HepG2 (cell line): Measurements from ENCODE around the gene UBE2G2. TPM values are rescaled to one million over a fixed set of nuclear protein-coding genes. Genes with fewer than 3 reads are reported as not detected.
A peak's percentile ranks its signal among the peaks of the same experiment; 100 is the strongest.

Experiments
- ATAC-seq: fragments of 200-7000 bp; cut with Tn5 transposase; 3 replicates; pipeline ENCODE4 v1.9.1; 2020; ENCODE audit warnings: mild to moderate bottlenecking, moderate library complexity
- BruUV-seq: library from RNA; stranded (reverse); fragments of 400-500 nt; replicated peaks from 2 replicates; lab custom pipeline; 2021; lab: Mats Ljungman, UMichigan
- CTCF ChIA-PET: fragments of 300-600 bp; formaldehyde crosslinking; extraction: SDS; loops from one replicate; lab custom pipeline; 2021; ENCODE audit warnings: low total read pairs, inconsistent platforms, low intra/inter-chr PET ratio; lab: Yijun Ruan, JAX
- POLR2A ChIA-PET: fragments of 350-600 bp; sonication (Branson Sonifier 250); formaldehyde crosslinking; loops from one replicate; lab custom pipeline; 2020; ENCODE audit warnings: antibody characterized with exemption, inconsistent platforms; lab: Yijun Ruan, JAX
- DNase-seq: peaks from one replicate; pipeline ENCODE4 v3.0.0-alpha.2; 2015; ENCODE audit warnings: low spot score
- FAIRE-seq: peaks from 3 replicates; lab custom pipeline; 2011; peaks lifted over from hg19 to GRCh38; lab: Jason Lieb, UNC
- H2AFZ ChIP-seq: one replicate; pipeline ENCODE4 v1.6.1; 2011; ENCODE audit warnings: low read length, inconsistent platforms
- H3K27ac ChIP-seq: fragments of 300-600 bp; 3 replicates; pipeline ENCODE4 v1.8.0; 2011; ENCODE audit warnings: mixed run types, mild to moderate bottlenecking, mixed read lengths, low read length, inconsistent platforms; ENCODE audit not compliant: insufficient read depth; ENCODE audit errors: extremely low read length
- H3K27me3 ChIP-seq, 2 experiments: fragments of 200-600 bp in 1 of 2; 2 replicates in 1 of 2; 3 replicates in 1 of 2; pipeline versions ENCODE4 v1.6.0 to v1.8.0; 2011; ENCODE audit warnings: low read length in 2 of 2, mild to moderate bottlenecking in 2 of 2, moderate library complexity in 2 of 2, inconsistent platforms in 1 of 2; ENCODE audit not compliant: insufficient read depth in 2 of 2, control insufficient read depth in 1 of 2
- H3K36me3 ChIP-seq, 2 experiments: fragments of 200-600 bp in 1 of 2; replicated peaks in 1 of 2; 2 replicates in 1 of 2; 3 replicates in 1 of 2; pipeline versions ENCODE4 v1.5.1 to v1.8.0; 2011; ENCODE audit warnings: low read length in 2 of 2, inconsistent platforms in 1 of 2; ENCODE audit not compliant: insufficient read depth in 2 of 2, control insufficient read depth in 1 of 2
- H3K4me1 ChIP-seq: 2 replicates; pipeline ENCODE4 v1.5.1; 2012; ENCODE audit warnings: low read length, inconsistent platforms; ENCODE audit not compliant: insufficient read depth
- H3K4me2 ChIP-seq: 2 replicates; pipeline ENCODE4 v1.6.0; 2011; ENCODE audit warnings: low read depth, low read length, inconsistent platforms
- H3K4me3 ChIP-seq, 3 experiments: fragments of 200-600 bp in 1 of 3; sonication (generic), shearing (Covaris generic) in 1 of 3; replicated peaks in 1 of 3; 2 replicates each; pipeline ENCODE4 v1.5.1; 2011 to 2016; ENCODE audit warnings: low read length in 3 of 3, inconsistent platforms in 2 of 3, low read depth in 2 of 3, mild to moderate bottlenecking in 2 of 3, control low read depth in 1 of 3, mixed read lengths in 1 of 3; ENCODE audit not compliant: insufficient read depth in 1 of 3
- H3K79me2 ChIP-seq: one replicate; pipeline ENCODE4 v1.6.1; 2011; ENCODE audit warnings: low read length, inconsistent platforms; ENCODE audit not compliant: insufficient read depth
- H3K9ac ChIP-seq: 2 replicates; pipeline ENCODE4 v1.6.0; 2011; ENCODE audit warnings: mild to moderate bottlenecking, low read depth, low read length, inconsistent platforms; ENCODE audit not compliant: insufficient read depth
- H3K9me3 ChIP-seq: 2 replicates; pipeline ENCODE4 v1.5.1; 2012; ENCODE audit warnings: mild to moderate bottlenecking, low read length
- H4K20me1 ChIP-seq: 2 replicates; pipeline ENCODE4 v1.6.0; 2011; ENCODE audit warnings: inconsistent platforms, mild to moderate bottlenecking, low read length, moderate library complexity; ENCODE audit not compliant: insufficient read depth
- FOSL2 ChIP-seq: sonication (generic); formaldehyde crosslinking; IDR thresholded peaks from 2 replicates; pipeline ENCODE4 v1.4.0; 2020; ENCODE audit warnings: missing genetic modification reagents
- FOXK2 ChIP-seq: fragments of 450-650 bp; IDR thresholded peaks from 2 replicates; pipeline ENCODE4 v1.6.1; 2016
- ISL2 ChIP-seq: sonication (generic); formaldehyde crosslinking; IDR thresholded peaks from 2 replicates; pipeline ENCODE4 v1.5.0; 2020; ENCODE audit warnings: missing genetic modification reagents
- JUN ChIP-seq: sonication (generic); formaldehyde crosslinking; IDR thresholded peaks from 2 replicates; pipeline ENCODE4 v1.4.0; 2020; ENCODE audit warnings: mild to moderate bottlenecking, missing genetic modification reagents
- MAFK ChIP-seq, 2 experiments: IDR thresholded peaks in 1 of 2; conservative IDR thresholded peaks in 1 of 2; 2 replicates each; pipeline ENCODE4 v1.6.1; 2011; ENCODE audit warnings: improper control_type of control experiment in 2 of 2, low read length in 2 of 2
- MTF1 ChIP-seq: sonication (generic); formaldehyde crosslinking; IDR thresholded peaks from 2 replicates; pipeline ENCODE4 v1.5.0; 2020; ENCODE audit warnings: missing genetic modification reagents
- RAD51 ChIP-seq: fragments of 450-650 bp; IDR thresholded peaks from 2 replicates; pipeline ENCODE4 v1.6.1; 2016; ENCODE audit warnings: borderline replicate concordance
- RFX1 ChIP-seq: fragments of 450-650 bp; IDR thresholded peaks from 2 replicates; pipeline ENCODE4 v1.6.1; 2017
- SIX4 ChIP-seq: sonication (generic); formaldehyde crosslinking; IDR thresholded peaks from 2 replicates; pipeline ENCODE4 v1.4.0; 2020; ENCODE audit warnings: missing genetic modification reagents
- SMARCE1 ChIP-seq: fragments of 450-650 bp; IDR thresholded peaks from 2 replicates; pipeline ENCODE4 v1.6.1; 2017; ENCODE audit warnings: borderline replicate concordance
- XBP1 ChIP-seq: sonication (generic); formaldehyde crosslinking; IDR thresholded peaks from 2 replicates; pipeline ENCODE4 v1.5.0; 2020; ENCODE audit warnings: missing genetic modification reagents
- ZFP1 ChIP-seq: IDR thresholded peaks from 2 replicates; pipeline ENCODE4 v1.6.1; 2016
- ZNF484 ChIP-seq: sonication (generic); formaldehyde crosslinking; IDR thresholded peaks from 2 replicates; pipeline ENCODE4 v1.5.1; 2020; ENCODE audit warnings: mild to moderate bottlenecking, low read depth, missing genetic modification reagents, borderline replicate concordance
- ZNF577 ChIP-seq: sonication (generic); formaldehyde crosslinking; IDR thresholded peaks from 2 replicates; pipeline ENCODE4 v1.4.0; 2020; ENCODE audit warnings: mild to moderate bottlenecking, low read depth, missing genetic modification reagents, borderline replicate concordance
- ZNF773 ChIP-seq: sonication (generic); formaldehyde crosslinking; IDR thresholded peaks from 2 replicates; pipeline ENCODE4 v1.4.0; 2020; ENCODE audit warnings: missing genetic modification reagents, borderline replicate concordance
- ZNF883 ChIP-seq: sonication (generic); formaldehyde crosslinking; IDR thresholded peaks from 2 replicates; pipeline ENCODE4 v1.5.1; 2020; ENCODE audit warnings: mild to moderate bottlenecking, missing genetic modification reagents; ENCODE audit errors: not compliant biosample characterization
- WGBS: methylation state at CpG from one replicate; pipeline ENCODE4 v1.1.6; 2017; ENCODE audit warnings: low lambda C conversion rate; 5-methylcytosine and 5-hydroxymethylcytosine counted together
- in situ Hi-C: cut with HindIII; loops from 2 replicates; pipeline ENCODE4 v1.10.0; 2017; ENCODE audit warnings: low pct_unique_long_range_greater_than_20kb; ENCODE audit not compliant: extremely low pct_ligation_motif_present
- intact Hi-C: fragments of 100-400 bp; cut with micrococcal nuclease; formaldehyde crosslinking; loops from one replicate; pipeline ENCODE4 v1.10.0; 2022; ENCODE audit not compliant: unreplicated experiment
- polyA plus RNA-seq, 8 experiments: library from polyadenylated mRNA; depleted of rRNA in 3 of 8; stranded (reverse) in 7 of 8; unstranded in 1 of 8; fragments of >200 nt; fragmentation: Illumina TruSeq in 4 of 8; extraction: Trizol in 4 of 8; gene quantifications; 2 replicates each; pipeline versions ENCODE4 v1.2.1 to v1.2.3, GENCODE V29; 2011 to 2016; ENCODE audit warnings: low read depth in 4 of 8, missing spikeins in 1 of 8, mixed read lengths in 1 of 8; ENCODE audit not compliant: insufficient read depth in 1 of 8
- total RNA-seq, 5 experiments: library from RNA; depleted of rRNA; stranded (reverse); fragments of >200 nt; fragmentation: Illumina TruSeq; extraction: Trizol; gene quantifications; 2 replicates each; pipeline ENCODE4 v1.2.3, GENCODE V29; 2016; ENCODE audit warnings: low read depth in 1 of 5
- TF ChIP-seq, protein P1 (sequence below): sonication (generic); formaldehyde crosslinking; IDR thresholded peaks from 2 replicates; pipeline ENCODE4 v1.5.1; 2020; ENCODE audit warnings: mild to moderate bottlenecking, missing genetic modification reagents, moderate library complexity
- TF ChIP-seq, protein P2 (sequence below): IDR thresholded peaks from 2 replicates; pipeline ENCODE4 v1.6.1; 2016
- TF ChIP-seq, protein P3 (sequence below): sonication (generic); formaldehyde crosslinking; IDR thresholded peaks from 2 replicates; pipeline ENCODE4 v1.5.0; 2020; ENCODE audit warnings: missing genetic modification reagents

UBE2G2 gene
- total and polyA plus RNA-seq, 2 of the 13 experiments (the other 11 are each of a cell fraction or from before 2014, with no cell fraction given): 55.4 to 92.0 TPM

DNA sequence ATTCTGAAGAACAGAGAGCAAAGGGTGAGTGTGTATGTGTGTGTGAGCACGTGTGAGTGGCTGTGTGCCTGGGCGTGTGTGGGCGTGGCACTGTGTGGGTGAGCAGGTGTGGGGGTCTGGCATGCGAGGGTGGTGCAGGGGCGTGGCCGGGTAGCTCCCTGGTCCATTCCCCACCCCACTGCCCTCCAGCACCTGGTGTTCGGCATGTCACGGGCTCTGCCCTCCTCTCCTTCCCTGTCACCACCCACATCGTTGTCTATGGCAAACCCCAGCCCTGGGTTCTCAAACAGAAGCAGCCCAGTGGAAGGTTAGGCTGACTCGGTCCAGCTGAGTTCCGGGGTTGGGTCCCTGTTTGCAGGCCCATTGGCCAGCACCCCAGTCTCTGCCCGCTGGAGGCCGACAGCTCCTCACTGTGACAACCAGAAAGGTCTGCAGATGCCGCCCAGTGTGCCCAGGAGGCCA is 39.8 kb downstream of the UBE2G2 start:
- ATAC-seq (peak; percentile 2; the same call in 2 of the 3 replicates), DNase-seq (no peak), FAIRE-seq (no peak)
- no TSS peak for BruUV-seq
- H3K27ac ChIP-seq: no peak overlapping the region
- ChIA-PET POLR2A (interaction anchor here (0.7 kb wide), 1 partner anchor 9 kb away, joined by 3 read pairs; no protein-coding TSS in a partner anchor), CTCF (no interaction called here)
- H2AFZ ChIP-seq: no peak overlapping the region
- no peaks in the 10 kb centered on the region for H3K9me3 ChIP-seq
- peaks cover 56% of the 10 kb centered on the region for H3K4me1 ChIP-seq
- H3K4me3 ChIP-seq: peak overlapping the region; percentile 24 to 49 (median 28)
- WGBS: 35% methylated on average over 11 of the region's 14 CpGs
- H3K36me3 ChIP-seq: no peaks in the 10 kb centered on the region
- H4K20me1 ChIP-seq: no peaks in the 10 kb centered on the region
- no peak overlapping the region for H3K9ac ChIP-seq
- intact Hi-C loops (no loop called here), in situ Hi-C loops (no loop called here)
- H3K27me3 ChIP-seq: peaks cover 2 to 36% of the 10 kb centered on the region in 2 experiments; a peak in 4 of 5 replicates
- H3K4me2 ChIP-seq: peak overlapping the region; percentile 91
- no peaks in the 10 kb centered on the region for H3K79me2 ChIP-seq
- TF ChIP-seq, protein P1, sequence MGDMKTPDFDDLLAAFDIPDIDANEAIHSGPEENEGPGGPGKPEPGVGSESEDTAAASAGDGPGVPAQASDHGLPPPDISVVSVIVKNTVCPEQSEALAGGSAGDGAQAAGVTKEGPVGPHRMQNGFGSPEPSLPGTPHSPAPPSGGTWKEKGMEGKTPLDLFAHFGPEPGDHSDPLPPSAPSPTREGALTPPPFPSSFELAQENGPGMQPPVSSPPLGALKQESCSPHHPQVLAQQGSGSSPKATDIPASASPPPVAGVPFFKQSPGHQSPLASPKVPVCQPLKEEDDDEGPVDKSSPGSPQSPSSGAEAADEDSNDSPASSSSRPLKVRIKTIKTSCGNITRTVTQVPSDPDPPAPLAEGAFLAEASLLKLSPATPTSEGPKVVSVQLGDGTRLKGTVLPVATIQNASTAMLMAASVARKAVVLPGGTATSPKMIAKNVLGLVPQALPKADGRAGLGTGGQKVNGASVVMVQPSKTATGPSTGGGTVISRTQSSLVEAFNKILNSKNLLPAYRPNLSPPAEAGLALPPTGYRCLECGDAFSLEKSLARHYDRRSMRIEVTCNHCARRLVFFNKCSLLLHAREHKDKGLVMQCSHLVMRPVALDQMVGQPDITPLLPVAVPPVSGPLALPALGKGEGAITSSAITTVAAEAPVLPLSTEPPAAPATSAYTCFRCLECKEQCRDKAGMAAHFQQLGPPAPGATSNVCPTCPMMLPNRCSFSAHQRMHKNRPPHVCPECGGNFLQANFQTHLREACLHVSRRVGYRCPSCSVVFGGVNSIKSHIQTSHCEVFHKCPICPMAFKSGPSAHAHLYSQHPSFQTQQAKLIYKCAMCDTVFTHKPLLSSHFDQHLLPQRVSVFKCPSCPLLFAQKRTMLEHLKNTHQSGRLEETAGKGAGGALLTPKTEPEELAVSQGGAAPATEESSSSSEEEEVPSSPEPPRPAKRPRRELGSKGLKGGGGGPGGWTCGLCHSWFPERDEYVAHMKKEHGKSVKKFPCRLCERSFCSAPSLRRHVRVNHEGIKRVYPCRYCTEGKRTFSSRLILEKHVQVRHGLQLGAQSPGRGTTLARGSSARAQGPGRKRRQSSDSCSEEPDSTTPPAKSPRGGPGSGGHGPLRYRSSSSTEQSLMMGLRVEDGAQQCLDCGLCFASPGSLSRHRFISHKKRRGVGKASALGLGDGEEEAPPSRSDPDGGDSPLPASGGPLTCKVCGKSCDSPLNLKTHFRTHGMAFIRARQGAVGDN (CRISPR knock-in tag): peak; percentile 39; the same call in 1 of the 2 replicates
- TF ChIP-seq JUN (no peak), ZNF883 (CRISPR knock-in tag) (no peak), ZFP1 (CRISPR knock-in tag) (no peak), SMARCE1 (no peak), ZNF577 (CRISPR knock-in tag) (no peak), ZNF484 (no peak), MTF1 (CRISPR knock-in tag) (no peak), FOSL2 (no peak), FOXK2 (no peak), MAFK (conservative IDR thresholded peaks at IDR 0.05 in 1 of 2, IDR thresholded peaks at IDR 0.05 in 1 of 2; ENCODE audit: low read length in 2 of 2) (no peak), XBP1 (CRISPR knock-in tag) (no peak), RFX1 (no peak), SIX4 (CRISPR knock-in tag) (no peak), ISL2 (CRISPR knock-in tag) (no peak), RAD51 (no peak), ZNF773 (CRISPR knock-in tag) (no peak)
- TF ChIP-seq, protein P2, sequence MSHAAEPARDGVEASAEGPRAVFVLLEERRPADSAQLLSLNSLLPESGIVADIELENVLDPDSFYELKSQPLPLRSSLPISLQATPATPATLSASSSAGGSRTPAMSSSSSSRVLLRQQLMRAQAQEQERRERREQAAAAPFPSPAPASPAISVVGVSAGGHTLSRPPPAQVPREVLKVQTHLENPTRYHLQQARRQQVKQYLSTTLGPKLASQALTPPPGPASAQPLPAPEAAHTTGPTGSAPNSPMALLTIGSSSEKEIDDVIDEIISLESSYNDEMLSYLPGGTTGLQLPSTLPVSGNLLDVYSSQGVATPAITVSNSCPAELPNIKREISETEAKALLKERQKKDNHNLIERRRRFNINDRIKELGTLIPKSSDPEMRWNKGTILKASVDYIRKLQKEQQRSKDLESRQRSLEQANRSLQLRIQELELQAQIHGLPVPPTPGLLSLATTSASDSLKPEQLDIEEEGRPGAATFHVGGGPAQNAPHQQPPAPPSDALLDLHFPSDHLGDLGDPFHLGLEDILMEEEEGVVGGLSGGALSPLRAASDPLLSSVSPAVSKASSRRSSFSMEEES (CRISPR knock-in tag): no peak
- TF ChIP-seq, protein P3, sequence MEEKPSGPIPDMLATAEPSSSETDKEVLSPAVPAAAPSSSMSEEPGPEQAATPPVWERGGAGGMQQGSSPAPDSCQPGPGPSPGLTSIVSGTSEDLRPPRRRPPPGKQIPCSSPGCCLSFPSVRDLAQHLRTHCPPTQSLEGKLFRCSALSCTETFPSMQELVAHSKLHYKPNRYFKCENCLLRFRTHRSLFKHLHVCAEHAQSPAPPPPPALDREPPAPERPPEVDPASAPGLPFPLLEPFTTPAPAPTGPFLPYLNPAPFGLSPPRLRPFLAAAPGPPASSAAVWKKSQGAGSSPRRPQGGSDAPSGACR (CRISPR knock-in tag): no peak
